HepG2 (cell line): ENCODE measurements around the gene PELI2. TPM values are rescaled to one million over a fixed set of nuclear protein-coding genes. Genes with fewer than 3 reads are reported as not detected.
A peak's percentile ranks its signal among the peaks of the same experiment; 100 is the strongest.

Source experiments
- ATAC-seq: fragments of 200-7000 bp; cut with Tn5 transposase; 3 replicates; pipeline ENCODE4 v1.9.1; 2020; ENCODE audit warnings: mild to moderate bottlenecking, moderate library complexity
- BruUV-seq: library from RNA; stranded (reverse); fragments of 400-500 nt; replicated peaks from 2 replicates; lab custom pipeline; 2021; lab: Mats Ljungman, UMichigan
- CTCF ChIA-PET: fragments of 300-600 bp; formaldehyde crosslinking; extraction: SDS; loops from one replicate; lab custom pipeline; 2021; ENCODE audit warnings: low total read pairs, inconsistent platforms, low intra/inter-chr PET ratio; lab: Yijun Ruan, JAX
- POLR2A ChIA-PET: fragments of 350-600 bp; sonication (Branson Sonifier 250); formaldehyde crosslinking; loops from one replicate; lab custom pipeline; 2020; ENCODE audit warnings: antibody characterized with exemption, inconsistent platforms; lab: Yijun Ruan, JAX
- DNase-seq: peaks from one replicate; pipeline ENCODE4 v3.0.0-alpha.2; 2015; ENCODE audit warnings: low spot score
- FAIRE-seq: peaks from 3 replicates; lab custom pipeline; 2011; peaks lifted over from hg19 to GRCh38; lab: Jason Lieb, UNC
- H2AFZ ChIP-seq: one replicate; pipeline ENCODE4 v1.6.1; 2011; ENCODE audit warnings: low read length, inconsistent platforms
- H3K27ac ChIP-seq: fragments of 300-600 bp; 3 replicates; pipeline ENCODE4 v1.8.0; 2011; ENCODE audit warnings: mixed run types, mild to moderate bottlenecking, mixed read lengths, low read length, inconsistent platforms; ENCODE audit not compliant: insufficient read depth; ENCODE audit errors: extremely low read length
- H3K27me3 ChIP-seq, 2 experiments: fragments of 200-600 bp in 1 of 2; 2 replicates in 1 of 2; 3 replicates in 1 of 2; pipeline versions ENCODE4 v1.6.0 to v1.8.0; 2011; ENCODE audit warnings: low read length in 2 of 2, mild to moderate bottlenecking in 2 of 2, moderate library complexity in 2 of 2, inconsistent platforms in 1 of 2; ENCODE audit not compliant: insufficient read depth in 2 of 2, control insufficient read depth in 1 of 2
- H3K36me3 ChIP-seq, 2 experiments: fragments of 200-600 bp in 1 of 2; replicated peaks in 1 of 2; 2 replicates in 1 of 2; 3 replicates in 1 of 2; pipeline versions ENCODE4 v1.5.1 to v1.8.0; 2011; ENCODE audit warnings: low read length in 2 of 2, inconsistent platforms in 1 of 2; ENCODE audit not compliant: insufficient read depth in 2 of 2, control insufficient read depth in 1 of 2
- H3K4me1 ChIP-seq: 2 replicates; pipeline ENCODE4 v1.5.1; 2012; ENCODE audit warnings: low read length, inconsistent platforms; ENCODE audit not compliant: insufficient read depth
- H3K4me2 ChIP-seq: 2 replicates; pipeline ENCODE4 v1.6.0; 2011; ENCODE audit warnings: low read depth, low read length, inconsistent platforms
- H3K4me3 ChIP-seq, 3 experiments: fragments of 200-600 bp in 1 of 3; sonication (generic), shearing (Covaris generic) in 1 of 3; replicated peaks in 1 of 3; 2 replicates each; pipeline ENCODE4 v1.5.1; 2011 to 2016; ENCODE audit warnings: low read length in 3 of 3, inconsistent platforms in 2 of 3, low read depth in 2 of 3, mild to moderate bottlenecking in 2 of 3, control low read depth in 1 of 3, mixed read lengths in 1 of 3; ENCODE audit not compliant: insufficient read depth in 1 of 3
- H3K79me2 ChIP-seq: one replicate; pipeline ENCODE4 v1.6.1; 2011; ENCODE audit warnings: low read length, inconsistent platforms; ENCODE audit not compliant: insufficient read depth
- H3K9ac ChIP-seq: 2 replicates; pipeline ENCODE4 v1.6.0; 2011; ENCODE audit warnings: mild to moderate bottlenecking, low read depth, low read length, inconsistent platforms; ENCODE audit not compliant: insufficient read depth
- H3K9me3 ChIP-seq: 2 replicates; pipeline ENCODE4 v1.5.1; 2012; ENCODE audit warnings: mild to moderate bottlenecking, low read length
- H4K20me1 ChIP-seq: 2 replicates; pipeline ENCODE4 v1.6.0; 2011; ENCODE audit warnings: inconsistent platforms, mild to moderate bottlenecking, low read length, moderate library complexity; ENCODE audit not compliant: insufficient read depth
- AKAP8 ChIP-seq: sonication (generic); formaldehyde crosslinking; IDR thresholded peaks from 2 replicates; pipeline ENCODE4 v1.5.1; 2020; ENCODE audit warnings: mild to moderate bottlenecking, missing genetic modification reagents
- E2F1 ChIP-seq: sonication (generic); formaldehyde crosslinking; IDR thresholded peaks from 2 replicates; pipeline ENCODE4 v1.5.0; 2020; ENCODE audit warnings: missing genetic modification reagents
- ETV5 ChIP-seq: IDR thresholded peaks from 2 replicates; pipeline ENCODE4 v1.6.1; 2018; ENCODE audit warnings: missing biosample characterization, missing genetic modification reagents, inconsistent platforms, borderline replicate concordance
- FOXA1 ChIP-seq, 2 experiments: fragments of 450-650 bp in 1 of 2; sonication (generic) in 1 of 2; formaldehyde crosslinking in 1 of 2; IDR thresholded peaks; 2 replicates each; pipeline versions ENCODE4 v1.4.0 to v1.6.1; 2016 to 2020; ENCODE audit warnings: missing genetic modification reagents in 1 of 2
- FOXA3 ChIP-seq: IDR thresholded peaks from 2 replicates; pipeline ENCODE4 v1.6.1; 2016; ENCODE audit warnings: missing genetic modification reagents, missing compliant biosample characterization
- GABPA ChIP-seq, 2 experiments: IDR thresholded peaks; 2 replicates each; pipeline ENCODE4 v1.6.1; 2011 to 2016; ENCODE audit warnings: low read depth in 2 of 2, low read length in 1 of 2, missing biosample characterization in 1 of 2, missing genetic modification characterization in 1 of 2
- HNRNPLL ChIP-seq: fragments of 200-400 bp; formaldehyde crosslinking; IDR thresholded peaks from 2 replicates; pipeline ENCODE4 v1.6.1; 2017; ENCODE audit warnings: mild to moderate bottlenecking, low read depth, low read length; ENCODE audit not compliant: poor library complexity, severe bottlenecking
- KLF15 ChIP-seq: sonication (generic); formaldehyde crosslinking; IDR thresholded peaks from 2 replicates; pipeline ENCODE4 v1.8.1; 2023; ENCODE audit warnings: borderline replicate concordance, mild to moderate bottlenecking, inconsistent platforms, missing genetic modification reagents, mixed read lengths
- MEIS2 ChIP-seq: sonication (generic); formaldehyde crosslinking; IDR thresholded peaks from 2 replicates; pipeline ENCODE4 v1.9.0; 2021; ENCODE audit warnings: mild to moderate bottlenecking, missing genetic modification reagents
- MTA1 ChIP-seq: sonication (generic); formaldehyde crosslinking; IDR thresholded peaks from 2 replicates; pipeline ENCODE4 v1.4.0; 2020; ENCODE audit warnings: missing genetic modification reagents, mild to moderate bottlenecking, borderline replicate concordance
- NBN ChIP-seq: fragments of 450-650 bp; conservative IDR thresholded peaks from 2 replicates; pipeline ENCODE4 v1.6.1; 2017
- PHF20 ChIP-seq: sonication (generic); formaldehyde crosslinking; IDR thresholded peaks from 2 replicates; pipeline ENCODE4 v1.5.0; 2020; ENCODE audit warnings: mild to moderate bottlenecking, missing genetic modification reagents
- PRDM10 ChIP-seq: sonication (generic); formaldehyde crosslinking; IDR thresholded peaks from 2 replicates; pipeline ENCODE4 v1.4.0; 2020; ENCODE audit warnings: low read depth, missing genetic modification reagents
- RELA ChIP-seq: sonication (generic); formaldehyde crosslinking; IDR thresholded peaks from 2 replicates; pipeline ENCODE4 v1.4.0; 2020; ENCODE audit warnings: missing genetic modification reagents
- RORA ChIP-seq: sonication (generic); formaldehyde crosslinking; IDR thresholded peaks from 2 replicates; pipeline ENCODE4 v1.5.0; 2020; ENCODE audit warnings: mild to moderate bottlenecking, missing genetic modification reagents, moderate library complexity
- ZNF263 ChIP-seq: sonication (generic); formaldehyde crosslinking; IDR thresholded peaks from 2 replicates; pipeline ENCODE4 v1.4.0; 2020; ENCODE audit warnings: missing genetic modification reagents
- ZNF3 ChIP-seq: IDR thresholded peaks from 2 replicates; pipeline ENCODE4 v1.7.0; 2017; ENCODE audit warnings: inconsistent platforms
- ZNF431 ChIP-seq: sonication (generic); formaldehyde crosslinking; IDR thresholded peaks from 2 replicates; pipeline ENCODE4 v1.9.0; 2022; ENCODE audit warnings: missing genetic modification reagents, low read depth, mild to moderate bottlenecking, borderline replicate concordance
- ZNF746 ChIP-seq: sonication (generic); formaldehyde crosslinking; IDR thresholded peaks from 2 replicates; pipeline ENCODE4 v1.8.0; 2022; ENCODE audit warnings: mild to moderate bottlenecking, missing genetic modification reagents
- WGBS: methylation state at CpG from one replicate; pipeline ENCODE4 v1.1.6; 2017; ENCODE audit warnings: low lambda C conversion rate; 5-methylcytosine and 5-hydroxymethylcytosine counted together
- in situ Hi-C: cut with HindIII; loops from 2 replicates; pipeline ENCODE4 v1.10.0; 2017; ENCODE audit warnings: low pct_unique_long_range_greater_than_20kb; ENCODE audit not compliant: extremely low pct_ligation_motif_present
- intact Hi-C: fragments of 100-400 bp; cut with micrococcal nuclease; formaldehyde crosslinking; loops from one replicate; pipeline ENCODE4 v1.10.0; 2022; ENCODE audit not compliant: unreplicated experiment
- polyA plus RNA-seq, 8 experiments: library from polyadenylated mRNA; depleted of rRNA in 3 of 8; stranded (reverse) in 7 of 8; unstranded in 1 of 8; fragments of >200 nt; fragmentation: Illumina TruSeq in 4 of 8; extraction: Trizol in 4 of 8; gene quantifications; 2 replicates each; pipeline versions ENCODE4 v1.2.1 to v1.2.3, GENCODE V29; 2011 to 2016; ENCODE audit warnings: low read depth in 4 of 8, missing spikeins in 1 of 8, mixed read lengths in 1 of 8; ENCODE audit not compliant: insufficient read depth in 1 of 8
- total RNA-seq, 5 experiments: library from RNA; depleted of rRNA; stranded (reverse); fragments of >200 nt; fragmentation: Illumina TruSeq; extraction: Trizol; gene quantifications; 2 replicates each; pipeline ENCODE4 v1.2.3, GENCODE V29; 2016; ENCODE audit warnings: low read depth in 1 of 5

The PELI2 gene
- total and polyA plus RNA-seq, 2 of the 13 experiments (the other 11 are each of a cell fraction or from before 2014, with no cell fraction given), result 0.07 TPM; not detected in 1

DNA sequence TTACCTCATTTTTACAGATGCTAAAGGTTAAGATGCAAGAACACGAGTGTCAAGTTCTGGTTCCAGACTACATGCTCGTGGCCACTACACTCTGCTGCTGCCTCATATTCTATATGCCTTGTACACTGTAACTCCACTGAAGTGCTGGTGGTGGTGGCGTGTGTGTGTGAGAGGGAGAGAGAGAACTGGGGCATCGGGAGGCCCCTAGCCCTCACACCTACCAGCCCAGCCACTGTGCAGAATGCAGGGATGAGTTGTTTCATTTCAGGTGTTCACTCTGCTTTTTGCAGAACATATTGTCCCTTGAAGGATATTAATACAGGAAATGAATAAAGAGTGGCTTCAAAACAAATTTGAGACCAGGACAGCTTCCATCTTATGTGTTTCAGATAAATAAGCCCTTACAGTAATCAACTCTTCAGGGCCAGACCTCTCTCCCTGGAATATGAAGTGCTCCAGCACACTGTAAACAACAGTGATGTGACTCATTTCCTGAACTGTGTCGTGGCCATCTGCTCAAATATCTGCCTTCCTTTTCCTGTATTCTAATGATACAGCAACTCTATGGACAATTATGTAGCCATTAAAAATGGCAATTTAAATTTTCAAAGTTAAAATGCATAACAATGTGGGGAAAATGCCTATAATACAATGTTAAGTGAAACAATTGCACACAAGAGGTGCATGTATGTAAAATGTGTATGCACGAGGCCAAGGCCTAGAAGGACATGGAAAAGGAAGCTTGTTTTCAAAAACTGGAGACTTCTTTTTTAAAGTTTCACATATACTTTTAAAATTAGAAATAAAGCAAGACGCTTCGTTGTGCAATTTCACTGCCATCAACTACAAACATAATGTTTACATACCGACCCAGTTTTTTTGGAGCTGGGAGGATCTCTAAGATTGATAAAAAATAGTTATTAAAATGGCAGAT is 215.4 kb downstream of the PELI2 start:
- no peaks in the 10 kb centered on the region for H3K27me3 ChIP-seq
- ATAC-seq (peak; percentile 79; the same call in 2 of the 3 replicates), DNase-seq (peak; percentile 13), FAIRE-seq (no peak)
- no peaks in the 10 kb centered on the region for H3K79me2 ChIP-seq
- H3K9me3 ChIP-seq, result no peaks in the 10 kb centered on the region
- 4% methylated on average over 9 of the region's 9 CpGs for WGBS
- POLR2A ChIA-PET, result no interaction called here
- no peaks in the 10 kb centered on the region for H3K36me3 ChIP-seq
- no TSS peak for BruUV-seq
- H4K20me1 ChIP-seq, result no peaks in the 10 kb centered on the region
- intact Hi-C loops (no loop called here), in situ Hi-C loops (loop anchor here (25.0 kb wide), 1 partner anchor 621 kb away; no protein-coding TSS in a partner anchor)
- H3K9ac ChIP-seq, result no peak overlapping the region
- CTCF ChIA-PET, result no interaction called here
- H3K4me1 ChIP-seq, result peaks cover 10% of the 10 kb centered on the region
- H3K4me2 ChIP-seq, result peak overlapping the region; percentile 39
- H3K27ac ChIP-seq, result no peak overlapping the region
- H3K4me3 ChIP-seq, result no peak overlapping the region
- H2AFZ ChIP-seq, result no peak overlapping the region
- no peak for TF ChIP-seq ZNF3 (CRISPR knock-in tag)
- TF ChIP-seq FOXA1 (IDR thresholded peaks at IDR 0.05), result no peak
- peak; percentile 54 for TF ChIP-seq FOXA1 (CRISPR knock-in tag; IDR thresholded peaks at IDR 0.05)
- TF ChIP-seq RORA (CRISPR knock-in tag), result no peak
- no peak for TF ChIP-seq PHF20 (CRISPR knock-in tag)
- TF ChIP-seq HNRNPLL, result no peak
- TF ChIP-seq KLF15 (CRISPR knock-in tag), result no peak
- TF ChIP-seq ZNF431, result no peak
- TF ChIP-seq ETV5 (CRISPR knock-in tag), result peak; percentile 65; the same call in 1 of the 2 replicates
- no peak for TF ChIP-seq MTA1 (CRISPR knock-in tag)
- no peak for TF ChIP-seq NBN
- no peak for TF ChIP-seq ZNF746
- TF ChIP-seq RELA (CRISPR knock-in tag), result no peak
- no peak for TF ChIP-seq MEIS2
- no peak for TF ChIP-seq E2F1
- peak; percentile 58; the same call in 1 of the 2 replicates for TF ChIP-seq ZNF263 (CRISPR knock-in tag)
- TF ChIP-seq FOXA3 (CRISPR knock-in tag), result peak; percentile 82
- TF ChIP-seq GABPA (IDR thresholded peaks at IDR 0.05; ENCODE audit: low read depth, low read length), result 0 out of 2 replicates have a peak, but pooled peaks have one; percentile 13
- peak; percentile 79 for TF ChIP-seq GABPA (CRISPR knock-in tag; IDR thresholded peaks at IDR 0.05; ENCODE audit: low read depth)
- no peak for TF ChIP-seq AKAP8 (CRISPR knock-in tag)
- 0 out of 2 replicates have a peak, but pooled peaks have one; percentile 40 for TF ChIP-seq PRDM10
